MM.1S (cell line): ENCODE results near the gene SORBS2.

ENCODE experiments used
- EZH2 ChIP-seq: fragments of 300-600 bp; sonication (generic); optimal IDR thresholded peaks from 2 replicates; pipeline ENCODE3; 2017; ENCODE audit warnings: low read depth, mild to moderate bottlenecking, antibody characterized with exemption, low read length, mixed read lengths
- EZH2phosphoT487 ChIP-seq: fragments of 300-600 bp; sonication (generic); IDR thresholded peaks from 2 replicates; pipeline ENCODE4 v1.6.1; 2018; ENCODE audit warnings: antibody characterized with exemption, low read length
- TF ChIP-seq, protein P1 (sequence below): fragments of 300-600 bp; sonication (generic); IDR thresholded peaks from 2 replicates; pipeline ENCODE4 v1.5.1; 2016; ENCODE audit warnings: antibody characterized with exemption, low read length, mixed read lengths

DNA sequence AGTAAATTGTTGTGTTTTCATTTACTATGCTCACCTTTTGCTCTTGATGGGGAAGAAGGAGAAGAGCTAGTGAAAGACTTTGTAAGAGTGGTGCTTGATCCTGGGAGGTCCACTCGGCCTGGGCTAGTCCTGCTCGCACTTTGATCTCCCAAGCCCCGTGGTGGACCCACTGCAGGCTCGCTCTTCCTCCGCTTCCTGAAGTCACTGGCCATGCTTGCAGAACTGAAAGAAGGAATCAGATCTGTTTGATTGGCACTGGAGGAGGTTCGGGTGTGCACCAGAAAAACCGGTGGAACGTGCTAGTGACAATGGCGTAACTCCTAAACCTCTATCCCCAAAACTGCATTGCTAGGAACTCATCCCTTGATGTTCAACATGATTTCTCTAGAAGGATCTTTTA, 185.2 kb downstream of the SORBS2 start:
- TF ChIP-seq, protein P1, sequence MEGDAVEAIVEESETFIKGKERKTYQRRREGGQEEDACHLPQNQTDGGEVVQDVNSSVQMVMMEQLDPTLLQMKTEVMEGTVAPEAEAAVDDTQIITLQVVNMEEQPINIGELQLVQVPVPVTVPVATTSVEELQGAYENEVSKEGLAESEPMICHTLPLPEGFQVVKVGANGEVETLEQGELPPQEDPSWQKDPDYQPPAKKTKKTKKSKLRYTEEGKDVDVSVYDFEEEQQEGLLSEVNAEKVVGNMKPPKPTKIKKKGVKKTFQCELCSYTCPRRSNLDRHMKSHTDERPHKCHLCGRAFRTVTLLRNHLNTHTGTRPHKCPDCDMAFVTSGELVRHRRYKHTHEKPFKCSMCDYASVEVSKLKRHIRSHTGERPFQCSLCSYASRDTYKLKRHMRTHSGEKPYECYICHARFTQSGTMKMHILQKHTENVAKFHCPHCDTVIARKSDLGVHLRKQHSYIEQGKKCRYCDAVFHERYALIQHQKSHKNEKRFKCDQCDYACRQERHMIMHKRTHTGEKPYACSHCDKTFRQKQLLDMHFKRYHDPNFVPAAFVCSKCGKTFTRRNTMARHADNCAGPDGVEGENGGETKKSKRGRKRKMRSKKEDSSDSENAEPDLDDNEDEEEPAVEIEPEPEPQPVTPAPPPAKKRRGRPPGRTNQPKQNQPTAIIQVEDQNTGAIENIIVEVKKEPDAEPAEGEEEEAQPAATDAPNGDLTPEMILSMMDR, result no peak
- no peak for TF ChIP-seq EZH2
- TF ChIP-seq EZH2phosphoT487, result no peak
